Activated CD4-positive, alpha-beta T cell treated with anti-CD3 and anti-CD28 coated beads, Interleukin-2, Interleukin-6, amounts not matched to agents 100 ng/mL and 50 ng/mL, durations not matched to agents 16 hours and 8 hours (primary cell): ENCODE measurements around the gene ELMO1.
"Not testable (repeated sequence)": the region's sequence is repeated elsewhere in the genome, so short reads cannot be mapped to it uniquely, and the experiment has no call there.

Source experiments
- DNase-seq: peaks from one replicate; pipeline ENCODE4 v3.0.0-alpha.2; 2020

The ELMO1 gene

DNA sequence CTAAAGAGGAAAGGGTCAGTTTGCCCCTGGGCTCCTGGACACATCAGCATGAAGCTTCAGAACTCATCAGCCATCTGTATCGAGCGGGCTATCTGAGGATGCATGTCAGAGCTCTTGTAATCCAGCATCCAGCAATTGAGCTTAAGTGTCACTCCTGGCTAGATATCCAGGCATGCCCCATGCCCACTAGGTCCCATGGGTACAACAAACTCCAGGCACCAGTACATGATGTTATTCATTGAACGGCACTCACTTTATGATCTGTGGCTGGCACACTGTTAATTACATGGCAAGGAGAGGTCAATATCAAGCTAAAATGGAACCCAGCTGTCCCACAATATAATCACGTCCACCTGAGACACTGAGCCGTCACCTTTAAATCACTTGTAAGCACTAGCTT lies 274.2 kb downstream of the ELMO1 start:
- no peak for DNase-seq

DNA sequence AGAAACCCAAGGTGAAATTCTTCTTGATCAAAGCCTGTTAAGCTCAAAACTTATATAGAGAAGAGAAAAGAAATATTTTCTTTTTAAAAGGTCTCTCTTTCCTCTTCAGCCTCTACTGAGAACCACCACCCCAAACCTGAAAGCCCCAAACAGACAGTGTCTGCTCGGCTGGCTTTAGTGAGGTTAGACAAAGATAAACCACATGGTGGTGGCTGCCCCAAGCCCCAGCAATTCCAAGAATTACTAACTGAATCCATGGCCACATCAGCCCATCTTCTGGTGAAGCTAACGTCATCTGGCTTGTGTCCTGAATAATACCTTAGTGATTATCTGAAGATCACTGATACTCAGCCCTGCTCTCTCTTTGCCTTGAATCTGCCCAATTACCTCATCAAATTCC lies 275.0 kb downstream of the ELMO1 start:
- peak; percentile 29 for DNase-seq

- no peak for DNase-seq
Measured at GRCh38 chr7:37162106-37162505, 286.6 kb downstream of the ELMO1 start.

DNA sequence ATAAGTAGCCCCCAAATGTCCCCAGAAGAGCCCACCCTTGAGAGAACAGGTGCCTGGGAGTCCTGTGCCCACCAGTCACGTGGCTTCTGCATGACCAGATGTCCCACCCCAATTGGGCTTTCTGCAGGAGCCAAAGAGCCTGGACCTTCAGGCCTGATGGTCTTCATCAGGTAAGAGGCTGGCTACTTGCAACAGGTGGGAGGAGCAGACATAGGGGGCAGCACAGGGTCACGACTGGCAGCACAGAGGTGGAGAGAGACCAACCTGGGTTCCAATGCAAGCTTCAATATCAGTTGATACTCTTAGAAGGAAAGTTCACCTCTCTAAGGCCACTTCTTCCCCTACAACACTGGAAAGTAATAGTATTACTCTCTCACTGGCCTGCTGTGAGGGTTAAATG lies 288.0 kb downstream of the ELMO1 start:
- no peak for DNase-seq

- DNase-seq, result no peak
Measured at GRCh38 chr7:37153376-37153775, 295.3 kb downstream of the ELMO1 start.

DNA sequence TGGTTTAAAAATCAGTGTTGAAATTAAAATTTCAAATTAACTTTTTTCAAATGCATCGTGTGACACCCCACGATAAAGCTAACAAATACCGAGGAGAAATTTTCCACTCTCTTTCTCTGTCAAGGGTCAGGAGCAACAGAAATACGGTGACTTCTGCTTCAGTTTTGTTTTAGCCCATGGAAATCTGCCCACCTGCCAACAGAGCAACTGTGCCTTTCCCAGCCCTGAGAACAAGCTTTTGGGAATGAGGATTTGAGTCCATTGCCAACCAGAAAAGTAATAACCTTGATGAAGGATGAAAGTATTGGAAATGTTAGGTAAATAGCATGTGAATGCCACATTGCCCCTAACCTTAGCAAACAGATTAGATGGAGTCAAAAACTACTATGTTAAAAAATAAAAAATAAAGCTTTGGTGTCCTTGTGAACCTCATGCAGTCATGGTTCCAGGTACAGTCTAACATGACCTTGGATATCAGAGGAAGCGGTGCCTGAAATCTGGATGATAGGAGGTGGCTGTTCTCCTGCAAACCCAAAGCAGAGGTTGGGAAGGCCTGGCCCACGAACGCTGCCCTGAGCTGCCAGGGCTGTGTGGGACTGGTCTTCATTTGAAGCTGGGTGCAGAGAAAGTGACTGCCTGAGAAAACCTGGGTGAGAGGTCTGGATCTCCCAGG lies 296.8 kb downstream of the ELMO1 start:
- DNase-seq, result no peak

- DNase-seq, result no peak
Measured at GRCh38 chr7:37150856-37151255, 297.8 kb downstream of the ELMO1 start.

GRCh38 chr7:37150180-37150579 lies 298.5 kb downstream of the ELMO1 start:
- DNase-seq, result no peak

DNA sequence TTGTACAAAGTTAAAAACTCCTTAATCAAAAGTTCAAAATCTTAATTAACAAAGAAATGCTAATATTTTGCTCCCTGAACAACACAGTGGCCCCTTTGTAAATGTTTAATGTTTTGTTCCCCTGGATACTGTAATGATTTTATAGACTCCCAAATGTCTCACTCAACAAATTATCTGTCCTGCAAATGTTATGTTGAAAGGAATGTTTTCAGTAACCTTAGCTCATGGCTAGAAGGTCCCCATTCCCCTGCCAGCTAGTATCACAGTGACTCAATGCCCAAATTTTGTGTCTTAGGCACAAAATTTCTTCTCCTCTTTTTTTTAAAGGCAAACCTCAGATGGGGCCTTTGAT lies 298.9 kb downstream of the ELMO1 start:
- no peak for DNase-seq

DNA sequence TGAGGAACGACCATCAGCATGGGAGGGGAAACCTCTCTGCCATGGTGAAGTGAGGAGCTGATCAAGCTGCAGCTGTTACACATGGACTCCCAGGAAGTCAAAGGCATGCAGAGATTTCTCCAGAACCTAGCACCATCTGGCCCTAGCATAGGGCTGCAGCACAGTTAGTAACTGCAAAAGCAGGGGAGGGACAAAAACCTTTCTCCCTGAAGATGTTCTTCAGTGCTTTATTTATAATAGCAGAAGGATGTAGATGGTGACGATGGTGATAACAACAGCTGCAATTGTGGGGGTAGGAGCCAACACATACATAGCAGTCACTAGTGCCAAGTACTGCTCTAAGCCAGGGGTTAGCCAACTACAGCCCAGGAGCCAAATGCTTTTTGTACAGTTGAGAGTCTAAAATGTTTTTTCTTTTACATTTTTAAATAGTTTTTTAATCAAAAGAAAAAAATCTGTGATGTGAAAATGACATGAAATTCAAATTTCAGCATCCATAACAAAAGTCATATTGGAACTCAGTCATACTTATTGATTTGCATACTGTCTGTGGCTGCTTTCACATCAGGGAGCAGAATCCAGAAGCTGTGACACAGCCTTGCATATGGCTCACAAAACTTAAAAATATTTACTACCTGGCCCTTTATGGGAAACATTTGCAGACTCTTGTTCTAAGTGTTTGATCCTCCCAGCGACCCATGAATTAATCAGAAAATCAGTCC lies 299.5 kb downstream of the ELMO1 start:
- DNase-seq, result no peak

DNA sequence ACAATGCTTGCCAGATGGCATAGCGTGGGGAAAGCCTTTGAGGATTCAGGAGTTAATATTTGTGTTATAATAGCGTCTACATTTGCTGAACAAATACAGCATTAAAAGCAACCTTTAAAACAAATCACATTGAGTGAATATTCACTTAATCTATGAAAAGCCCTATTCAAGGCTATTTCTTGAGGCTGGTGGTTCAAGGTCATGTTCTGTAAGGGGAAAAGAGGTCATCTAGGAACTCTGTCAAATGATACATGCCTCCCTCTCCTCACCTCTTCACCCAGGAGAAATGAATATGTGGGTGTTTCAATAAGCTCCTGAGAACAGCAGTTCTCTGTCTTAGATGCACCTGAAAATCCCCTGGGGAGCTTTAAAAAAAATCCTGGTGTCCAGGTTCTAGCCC lies 303.0 kb downstream of the ELMO1 start:
- no peak for DNase-seq

DNA sequence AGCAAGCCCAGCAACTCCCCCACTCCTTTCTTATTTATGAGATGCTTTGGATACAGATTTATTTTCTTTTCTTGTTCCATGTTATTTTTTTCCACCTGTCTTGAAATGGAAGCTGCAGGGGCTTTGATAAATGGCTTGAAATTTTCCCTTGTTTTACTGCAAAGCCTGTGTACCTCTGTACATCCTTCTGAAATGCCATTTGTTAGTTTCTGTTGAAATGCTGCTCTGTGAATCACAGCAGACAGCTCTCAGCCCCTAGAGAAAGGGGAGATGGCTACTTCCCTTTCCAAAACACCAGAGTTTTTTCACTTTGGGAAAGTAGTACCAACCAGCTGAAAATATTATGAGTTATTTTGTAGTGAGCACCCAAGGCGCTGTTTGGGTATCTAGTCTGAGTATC lies 304.2 kb downstream of the ELMO1 start:
- DNase-seq, result no peak

- no peak for DNase-seq
Measured at GRCh38 chr7:37142958-37143357, 305.7 kb downstream of the ELMO1 start.

DNA sequence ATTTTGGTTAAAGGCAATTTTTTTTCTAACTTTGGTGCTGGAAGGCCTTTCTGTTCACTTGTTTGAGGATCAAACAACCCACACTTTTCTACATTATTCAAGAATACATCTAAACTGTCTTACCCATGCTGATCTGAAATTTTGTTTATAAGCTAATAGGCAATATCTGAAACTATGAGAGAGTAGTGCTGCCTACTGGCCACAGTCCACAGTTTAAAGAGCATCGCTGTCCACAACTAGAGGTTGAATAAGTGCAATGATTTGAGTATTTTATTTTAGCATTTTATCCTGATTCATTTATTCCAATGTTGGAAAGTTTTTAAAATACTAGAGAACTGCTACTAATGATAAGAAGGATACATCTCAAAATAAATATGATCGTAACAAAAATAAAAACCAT lies 306.9 kb downstream of the ELMO1 start:
- no peak for DNase-seq

- not testable (repeated sequence) for DNase-seq
Measured at GRCh38 chr7:37133902-37134301, 314.8 kb downstream of the ELMO1 start.

- no peak for DNase-seq
Measured at GRCh38 chr7:37131855-37132254, 316.8 kb downstream of the ELMO1 start.

DNA sequence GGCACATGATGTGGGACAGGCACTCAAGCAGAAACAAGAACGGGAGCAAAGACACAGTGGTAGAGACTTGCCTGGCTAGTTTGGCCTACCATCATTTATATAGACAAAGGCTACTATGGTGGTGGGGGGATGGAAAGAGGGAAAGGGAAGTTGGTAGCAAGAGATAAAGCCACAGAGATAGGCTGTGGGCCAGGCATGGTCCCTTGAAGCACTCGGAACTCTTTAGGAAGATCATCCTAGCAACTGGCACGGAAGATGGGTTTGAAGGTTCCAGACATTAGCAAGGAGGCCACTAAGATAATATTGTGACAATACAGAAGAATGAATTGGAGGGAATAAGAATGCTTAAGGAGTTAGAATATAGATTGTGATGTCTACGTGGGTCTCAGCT lies 319.6 kb downstream of the ELMO1 start:
- no peak for DNase-seq

GRCh38 chr7:37128327-37129034 lies 320.2 kb downstream of the ELMO1 start:
- no peak for DNase-seq

- DNase-seq, result no peak
Measured at GRCh38 chr7:37119296-37119860, 329.3 kb downstream of the ELMO1 start.

DNA sequence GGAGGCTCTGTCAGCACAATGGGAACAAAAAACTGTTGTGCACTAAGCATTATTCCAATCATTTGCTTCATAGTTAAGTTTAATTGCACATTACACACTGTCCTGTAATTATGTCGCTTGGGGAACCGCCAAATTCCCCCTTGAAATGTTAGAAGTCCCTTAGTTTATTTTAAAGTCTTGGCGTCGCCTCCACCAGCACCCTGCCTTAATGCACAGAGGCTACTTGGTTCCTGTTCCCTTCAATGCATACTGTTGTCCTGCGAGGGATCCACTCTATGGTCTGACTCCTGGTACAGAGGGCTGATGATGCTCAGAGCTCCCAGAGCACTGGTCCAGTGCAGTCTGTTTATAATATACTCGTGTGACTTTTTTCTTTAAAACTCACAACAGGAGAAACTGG lies 330.7 kb downstream of the ELMO1 start:
- DNase-seq, result no peak

DNA sequence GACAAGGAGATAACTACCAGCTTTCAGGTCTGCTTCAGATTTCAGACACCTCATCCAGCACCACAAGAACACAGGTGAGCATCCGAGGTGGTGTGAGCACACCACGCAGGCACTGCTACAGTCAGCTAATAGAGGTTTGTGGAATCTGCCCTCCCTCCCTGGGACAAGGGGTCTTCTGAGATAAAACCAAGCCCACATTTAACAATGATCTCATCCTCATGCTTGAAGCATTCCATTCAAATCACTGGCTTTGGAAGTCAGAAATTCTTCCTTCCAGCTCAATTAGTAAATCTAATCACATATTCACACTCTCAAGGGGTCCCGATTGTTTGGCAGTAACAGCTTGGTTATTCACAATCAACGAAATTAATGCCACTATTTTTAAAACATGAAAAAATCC lies 331.4 kb downstream of the ELMO1 start:
- no peak for DNase-seq

DNA sequence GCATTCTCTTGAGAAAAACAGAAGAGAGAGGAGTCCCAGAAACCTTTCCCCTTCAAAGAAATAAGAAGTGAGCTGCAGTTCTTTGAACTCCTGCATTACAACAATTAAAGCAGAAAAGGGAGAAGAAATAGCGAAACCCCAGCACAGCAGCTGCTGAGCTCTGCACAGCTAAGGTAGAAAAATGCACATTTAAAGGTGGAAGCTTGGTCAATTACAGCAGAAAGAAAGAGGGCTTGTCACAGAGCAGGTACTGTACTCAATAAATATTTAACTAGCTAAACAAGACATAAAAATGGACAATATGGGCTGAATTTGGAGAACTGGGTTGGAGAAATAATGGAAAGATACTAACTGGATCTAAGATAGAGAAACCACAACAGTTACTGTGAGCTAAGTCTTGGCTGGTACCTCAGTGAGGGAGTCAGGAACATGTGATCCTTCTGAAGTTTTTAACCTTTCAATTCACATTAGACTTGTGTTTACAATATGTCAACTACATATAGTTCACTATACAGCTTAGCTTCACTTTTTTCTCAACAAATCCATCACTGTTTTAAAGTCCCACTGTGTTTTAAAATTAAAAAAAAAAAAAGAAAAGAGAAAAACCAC lies 332.5 kb downstream of the ELMO1 start:
- no peak for DNase-seq

DNA sequence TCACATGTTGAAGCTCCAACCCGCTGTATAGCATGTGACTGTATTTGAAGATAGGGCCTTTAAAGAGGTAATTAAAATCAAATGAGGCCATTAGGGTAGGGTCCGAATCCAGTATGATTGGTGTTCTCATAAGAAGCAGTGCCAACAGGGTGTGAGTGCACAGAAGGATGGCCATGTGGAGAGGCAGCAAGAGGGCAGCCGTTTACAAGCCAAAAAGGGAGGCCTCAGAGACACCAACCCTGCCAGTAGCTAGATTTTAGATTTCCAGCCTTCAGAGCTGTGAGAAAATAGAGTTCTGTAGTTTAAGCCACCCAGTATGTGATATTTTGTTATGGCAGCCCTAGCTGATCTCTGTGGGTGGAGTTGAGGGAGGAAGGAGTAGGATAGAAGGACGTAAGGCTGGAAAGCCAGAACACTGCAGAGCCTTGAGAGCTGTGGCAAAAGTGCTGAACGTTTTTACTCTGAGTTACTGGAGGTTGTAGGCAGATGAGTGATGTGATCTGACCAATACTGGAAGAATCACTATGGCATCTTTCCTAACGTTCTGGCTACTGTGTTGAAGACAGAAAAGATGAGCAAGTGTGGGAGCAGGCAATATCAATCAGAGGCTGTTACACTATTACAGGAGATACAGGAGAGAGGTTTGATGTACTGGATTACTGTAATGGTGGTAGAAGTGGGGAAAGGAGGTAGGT lies 334.9 kb downstream of the ELMO1 start:
- DNase-seq, result peak; percentile 23
